ENCODE data around the gene PIK3R6. TPM values are rescaled to one million over a fixed set of nuclear protein-coding genes. Genes with fewer than 3 reads are reported as not detected.

PIK3R6 gene
- total RNA-seq, 1 donor from 2014 or later: not detected

DNA sequence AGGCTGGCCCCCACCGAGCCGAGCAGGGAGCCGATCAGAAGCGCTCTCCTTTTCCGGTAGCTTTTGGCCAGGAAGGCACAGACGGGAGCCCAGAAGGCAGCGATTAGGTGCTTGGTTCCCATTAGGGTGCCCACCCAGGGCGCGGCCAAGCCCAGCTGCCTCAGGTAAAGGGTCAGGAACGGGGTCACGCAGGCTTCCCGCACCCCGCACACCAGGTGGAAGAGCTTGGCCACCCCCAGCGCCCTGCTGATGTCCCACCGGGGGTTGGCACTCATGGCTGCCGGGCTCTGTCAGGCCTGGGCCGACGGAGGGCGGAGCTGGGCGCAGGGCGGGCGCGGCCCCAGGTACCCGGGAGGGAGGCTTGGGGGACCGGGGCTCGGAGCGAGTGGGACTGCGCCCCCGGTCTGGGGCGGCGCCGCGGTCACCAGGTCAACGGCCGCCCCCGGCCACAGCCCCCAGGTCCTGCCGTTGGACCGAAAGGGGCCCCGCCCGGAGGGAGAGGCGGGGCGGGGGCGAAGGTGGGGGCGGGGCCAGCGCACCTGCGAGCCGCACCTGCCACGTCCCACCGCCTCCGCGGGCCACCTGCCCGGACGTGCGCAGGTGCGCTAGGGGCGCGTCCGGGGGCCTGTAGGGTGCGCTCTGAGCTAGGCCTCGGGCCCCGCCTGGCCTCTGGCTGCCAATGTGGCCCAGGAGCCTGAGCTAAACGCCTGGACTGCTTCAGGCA, 68.5 kb downstream of the PIK3R6 start, which contains the start of gene MFSD6L:
MFSD6L (minus strand) TSS at position 520 of the 724 bp plus-strand sequence; CDS start at position 275, 245 bp downstream.
- DNase-seq (ENCODE audit: extremely low spot score, unreplicated experiment): peak; percentile 69
- Mint-ChIP-seq H3K27me3 (ENCODE audit: unreplicated experiment) (peaks cover 2% of the 10 kb centered on the region), H3K27ac (ENCODE audit: unreplicated experiment) (no peak within 1 kb of the TSS), H3K4me1 (ENCODE audit: unreplicated experiment) (peaks cover 11% of the 10 kb centered on the region), H3K4me3 (ENCODE audit: unreplicated experiment) (no peak within 1 kb of the TSS), H3K9me3 (ENCODE audit: unreplicated experiment) (no peaks in the 10 kb centered on the region), H3K36me3 (ENCODE audit: unreplicated experiment) (no peaks in the 10 kb centered on the region)
- TF ChIP-seq, protein P1, sequence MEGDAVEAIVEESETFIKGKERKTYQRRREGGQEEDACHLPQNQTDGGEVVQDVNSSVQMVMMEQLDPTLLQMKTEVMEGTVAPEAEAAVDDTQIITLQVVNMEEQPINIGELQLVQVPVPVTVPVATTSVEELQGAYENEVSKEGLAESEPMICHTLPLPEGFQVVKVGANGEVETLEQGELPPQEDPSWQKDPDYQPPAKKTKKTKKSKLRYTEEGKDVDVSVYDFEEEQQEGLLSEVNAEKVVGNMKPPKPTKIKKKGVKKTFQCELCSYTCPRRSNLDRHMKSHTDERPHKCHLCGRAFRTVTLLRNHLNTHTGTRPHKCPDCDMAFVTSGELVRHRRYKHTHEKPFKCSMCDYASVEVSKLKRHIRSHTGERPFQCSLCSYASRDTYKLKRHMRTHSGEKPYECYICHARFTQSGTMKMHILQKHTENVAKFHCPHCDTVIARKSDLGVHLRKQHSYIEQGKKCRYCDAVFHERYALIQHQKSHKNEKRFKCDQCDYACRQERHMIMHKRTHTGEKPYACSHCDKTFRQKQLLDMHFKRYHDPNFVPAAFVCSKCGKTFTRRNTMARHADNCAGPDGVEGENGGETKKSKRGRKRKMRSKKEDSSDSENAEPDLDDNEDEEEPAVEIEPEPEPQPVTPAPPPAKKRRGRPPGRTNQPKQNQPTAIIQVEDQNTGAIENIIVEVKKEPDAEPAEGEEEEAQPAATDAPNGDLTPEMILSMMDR (IDR thresholded peaks at IDR 0.05): no peak

DNA sequence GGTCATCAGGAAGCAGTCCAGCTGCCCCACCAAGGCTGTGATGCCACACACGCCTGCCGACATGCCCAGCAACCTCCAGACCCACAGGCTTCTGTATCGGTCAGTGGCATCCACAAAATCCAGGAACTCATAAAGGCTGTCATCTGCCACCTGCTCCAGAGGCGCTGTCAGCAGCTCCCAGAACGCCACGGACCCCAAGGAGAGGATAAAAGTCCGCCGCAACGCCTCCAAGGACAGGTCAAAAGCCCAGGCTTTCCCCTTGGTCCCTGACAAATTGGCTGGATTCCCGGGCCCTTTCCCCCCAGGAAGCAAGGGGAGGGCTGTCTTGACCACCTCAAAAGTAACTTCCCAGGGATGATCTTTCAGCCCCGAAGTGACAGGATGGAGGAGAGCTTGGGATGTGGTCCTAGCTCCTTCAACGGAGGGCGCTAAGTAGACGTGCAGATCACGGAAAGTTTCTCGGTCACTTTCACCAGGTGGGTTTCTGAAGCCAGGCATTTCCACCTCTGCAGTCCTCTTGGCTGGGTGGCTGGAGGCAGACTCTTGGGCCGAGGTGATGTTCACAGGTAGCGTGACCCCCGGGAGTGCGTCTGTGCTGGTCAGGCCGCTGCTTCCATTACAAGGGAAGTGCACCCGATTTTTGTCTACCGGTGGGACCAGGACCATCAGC, 69.2 kb downstream of the PIK3R6 start:
- Mint-ChIP-seq H3K4me1 (ENCODE audit: unreplicated experiment) (peaks cover 9% of the 10 kb centered on the region), H3K27ac (ENCODE audit: unreplicated experiment) (no peak overlapping the region), H3K4me3 (ENCODE audit: unreplicated experiment) (no peak overlapping the region), H3K27me3 (ENCODE audit: unreplicated experiment) (peaks cover 2% of the 10 kb centered on the region), H3K9me3 (ENCODE audit: unreplicated experiment) (no peaks in the 10 kb centered on the region), H3K36me3 (ENCODE audit: unreplicated experiment) (no peaks in the 10 kb centered on the region)
- TF ChIP-seq, protein P1 (IDR thresholded peaks at IDR 0.05): no peak
- DNase-seq (ENCODE audit: extremely low spot score, unreplicated experiment): no peak

DNA sequence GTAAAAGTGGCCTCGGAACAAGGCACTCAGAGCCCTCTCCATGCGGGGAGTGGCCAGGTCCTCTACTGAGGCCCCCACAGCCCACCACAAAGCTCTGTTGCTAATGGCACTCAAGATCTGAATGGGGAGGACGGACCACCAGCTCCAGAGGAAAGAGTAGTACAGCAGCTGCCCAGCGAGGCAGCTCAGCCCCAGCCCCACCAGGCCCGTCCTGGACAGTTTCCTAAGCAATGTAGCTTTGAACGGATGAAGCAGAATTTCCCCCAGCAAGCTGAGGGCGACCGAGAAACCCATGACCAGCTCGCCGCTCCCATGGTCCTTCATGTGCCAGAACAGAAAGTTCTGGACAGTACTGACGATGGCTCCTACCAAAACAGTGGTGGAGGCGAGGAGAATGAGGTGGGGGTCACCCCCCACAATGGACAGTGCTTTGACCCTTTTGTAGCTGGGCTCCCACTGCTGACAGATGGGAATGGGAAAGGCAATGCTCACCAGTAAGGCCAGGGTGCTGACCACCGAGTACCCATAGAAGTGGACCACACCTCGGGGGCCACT, 69.8 kb downstream of the PIK3R6 start:
- TF ChIP-seq, protein P1 (IDR thresholded peaks at IDR 0.05): no peak
- no peak overlapping the region for H3K27ac Mint-ChIP-seq (ENCODE audit: unreplicated experiment)
- H3K36me3 Mint-ChIP-seq (ENCODE audit: unreplicated experiment): no peaks in the 10 kb centered on the region
- H3K4me3 Mint-ChIP-seq (ENCODE audit: unreplicated experiment): no peak overlapping the region
- H3K4me1 Mint-ChIP-seq (ENCODE audit: unreplicated experiment): peaks cover 8% of the 10 kb centered on the region
- no peak for DNase-seq (ENCODE audit: extremely low spot score, unreplicated experiment)
- peaks cover 2% of the 10 kb centered on the region for H3K27me3 Mint-ChIP-seq (ENCODE audit: unreplicated experiment)
- no peaks in the 10 kb centered on the region for H3K9me3 Mint-ChIP-seq (ENCODE audit: unreplicated experiment)

DNA sequence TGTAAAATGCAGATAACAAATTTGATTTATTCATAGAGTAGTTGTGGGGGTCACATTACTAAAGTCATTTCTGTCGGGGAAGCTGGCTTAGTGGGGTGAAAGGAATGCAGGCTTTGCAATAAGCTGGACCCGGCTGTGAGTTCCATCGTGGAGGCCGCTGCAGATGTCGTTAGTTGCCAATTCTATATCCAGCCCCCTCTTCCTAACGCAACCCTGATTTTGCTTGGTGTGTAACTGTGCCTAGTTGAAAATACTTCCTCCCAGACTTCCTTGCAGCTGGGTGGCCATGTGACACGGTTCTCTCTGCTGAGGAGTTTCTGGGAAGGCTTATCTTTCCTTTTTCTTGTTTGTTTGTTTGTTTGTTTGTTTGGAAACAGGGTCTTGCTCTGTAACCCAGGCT, 72.8 kb downstream of the PIK3R6 start:
- Mint-ChIP-seq H3K27me3 (ENCODE audit: unreplicated experiment) (peaks cover 2% of the 10 kb centered on the region), H3K9me3 (ENCODE audit: unreplicated experiment) (peaks cover 6% of the 10 kb centered on the region), H3K27ac (ENCODE audit: unreplicated experiment) (no peak overlapping the region), H3K4me1 (ENCODE audit: unreplicated experiment) (peaks cover 6% of the 10 kb centered on the region), H3K4me3 (ENCODE audit: unreplicated experiment) (no peak overlapping the region), H3K36me3 (ENCODE audit: unreplicated experiment) (no peaks in the 10 kb centered on the region)
- TF ChIP-seq, protein P1 (IDR thresholded peaks at IDR 0.05): no peak
- no peak for DNase-seq (ENCODE audit: extremely low spot score, unreplicated experiment)

DNA sequence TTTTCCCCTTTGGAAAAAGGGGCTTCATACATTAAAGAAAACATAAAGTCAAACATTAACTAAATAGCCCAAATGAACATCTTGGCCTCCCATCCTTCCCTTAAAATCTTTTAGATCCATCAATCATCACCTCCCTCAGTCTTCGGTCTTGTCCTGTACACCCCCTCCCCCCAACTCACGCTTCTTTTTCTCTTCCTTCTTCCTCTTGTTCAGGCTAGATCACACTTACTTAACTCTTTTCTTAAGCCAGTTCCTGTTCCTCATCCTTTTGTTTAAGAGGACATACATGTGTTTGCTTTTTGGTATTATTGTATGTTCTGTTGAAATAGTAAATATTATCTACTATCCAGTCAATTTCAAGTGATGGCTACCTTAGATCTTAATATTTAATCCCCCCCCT, 73.8 kb downstream of the PIK3R6 start:
- Mint-ChIP-seq H3K4me1 (ENCODE audit: unreplicated experiment) (peaks cover 1% of the 10 kb centered on the region), H3K27ac (ENCODE audit: unreplicated experiment) (no peak overlapping the region)
- TF ChIP-seq, protein P1 (IDR thresholded peaks at IDR 0.05): no peak

More for the DNA sequence above, 73.8 kb downstream of the PIK3R6 start:
- Mint-ChIP-seq H3K36me3 (ENCODE audit: unreplicated experiment) (no peaks in the 10 kb centered on the region), H3K4me3 (ENCODE audit: unreplicated experiment) (no peak overlapping the region), H3K9me3 (ENCODE audit: unreplicated experiment) (peaks cover 6% of the 10 kb centered on the region), H3K27me3 (ENCODE audit: unreplicated experiment) (peaks cover 2% of the 10 kb centered on the region)
- no peak for DNase-seq (ENCODE audit: extremely low spot score, unreplicated experiment)

Data from osteocyte (in vitro differentiated cells).